Left lobe of liver (tissue), 2 donors: ENCODE results near the gene PRKAG2. TPM values are rescaled to one million over a fixed set of nuclear protein-coding genes. Genes with fewer than 3 reads are reported as not detected.
A peak's percentile ranks its signal among the peaks of the same experiment; 100 is the strongest.

ENCODE experiments used
- ATAC-seq: fragments of 200-7000 bp; cut with Tn5 transposase; one replicate; pipeline ENCODE4 v1.9.1; 2020; ENCODE audit warnings: mild to moderate bottlenecking, moderate library complexity
- DNase-seq: peaks from one replicate; pipeline ENCODE4 v3.0.0-alpha.2; 2020; ENCODE audit warnings: low spot score
- total RNA-seq: library from RNA; stranded (reverse); gene quantifications from one replicate; pipeline ENCODE4 v1.2.1, GENCODE V29; 2021
- donor health status: DM: no; HTN: no; CAD: no; lungs with moderate emphysema.
- donor health status: DM: no; HTN: yes; CAD: no.

The PRKAG2 gene
- total RNA-seq, 1 donor from 2014 or later: 43.4 TPM

- DNase-seq (no peak), ATAC-seq (no peak)
Observed at GRCh38 chr7:151637781-151638261, 239.1 kb downstream of the PRKAG2 start.

GRCh38 chr7:151634643-151635042 lies 242.3 kb downstream of the PRKAG2 start:
- DNase-seq (no peak), ATAC-seq (no peak)

- DNase-seq: no peak
- no peak for ATAC-seq
Observed at GRCh38 chr7:151633516-151633812, 243.5 kb downstream of the PRKAG2 start.

GRCh38 chr7:151632750-151633515 lies 244.0 kb downstream of the PRKAG2 start:
- ATAC-seq (peak; percentile 46), DNase-seq (peak; percentile 68)

GRCh38 chr7:151631953-151632749 lies 244.8 kb downstream of the PRKAG2 start:
- ATAC-seq: peak; percentile 86
- DNase-seq: peak; percentile 86

- ATAC-seq: peak; percentile 1
Observed at GRCh38 chr7:151631570-151631952, 245.4 kb downstream of the PRKAG2 start.

GRCh38 chr7:151630851-151631569 lies 245.9 kb downstream of the PRKAG2 start:
- no peak for DNase-seq
- no peak for ATAC-seq

More at GRCh38 chr7:151631570-151631952, 245.4 kb downstream of the PRKAG2 start:
- DNase-seq: no peak

GRCh38 chr7:151630358-151630757 lies 246.6 kb downstream of the PRKAG2 start:
- ATAC-seq (no peak), DNase-seq (no peak)

- DNase-seq: no peak
- ATAC-seq: no peak
Observed at GRCh38 chr7:151629713-151630272, 247.1 kb downstream of the PRKAG2 start.

- no peak for DNase-seq
Observed at GRCh38 chr7:151628846-151629604, 247.9 kb downstream of the PRKAG2 start.

GRCh38 chr7:151626422-151627115 lies 250.3 kb downstream of the PRKAG2 start:
- DNase-seq: no peak
- ATAC-seq: peak; percentile 89

More at GRCh38 chr7:151628846-151629604, 247.9 kb downstream of the PRKAG2 start:
- no peak for ATAC-seq

- DNase-seq (no peak), ATAC-seq (no peak)
Observed at GRCh38 chr7:151625606-151626005, 251.3 kb downstream of the PRKAG2 start.

GRCh38 chr7:151624246-151624928 lies 252.5 kb downstream of the PRKAG2 start:
- ATAC-seq (no peak), DNase-seq (no peak)

GRCh38 chr7:151623766-151624165 lies 253.1 kb downstream of the PRKAG2 start:
- ATAC-seq (no peak), DNase-seq (no peak)

- no peak for ATAC-seq
- no peak for DNase-seq
Observed at GRCh38 chr7:151621961-151622360, 255.0 kb downstream of the PRKAG2 start.

- peak; percentile 17 for ATAC-seq
- DNase-seq: peak; percentile 40
Observed at GRCh38 chr7:151616443-151617213, 260.3 kb downstream of the PRKAG2 start.

GRCh38 chr7:151615784-151616183 lies 261.1 kb downstream of the PRKAG2 start:
- peak; percentile 33 for DNase-seq
- peak; percentile 27 for ATAC-seq

GRCh38 chr7:151615058-151615457 lies 261.9 kb downstream of the PRKAG2 start:
- ATAC-seq (no peak), DNase-seq (no peak)
